Heart right ventricle (tissue), 16 donors: ENCODE data around the gene PLCL2. TPM values are rescaled to one million over a fixed set of nuclear protein-coding genes. Genes with fewer than 3 reads are reported as not detected.

Source experiments
- ATAC-seq, 8 donors: fragments of 200-7000 bp; cut with Tn5 transposase; one replicate each; pipeline ENCODE4 v1.9.1; 2020; ENCODE audit warnings: mild to moderate bottlenecking in 8 of 8, moderate library complexity in 8 of 8, moderate number of reproducible peaks in 1 of 8
- DNase-seq, 2 donors: peaks; one replicate each; pipeline ENCODE4 v3.0.0-alpha.2; 2020
- H3K27ac ChIP-seq, 10 donors: fragments of 200-600 bp; sonication (generic) in 2 of 10; one replicate each; pipeline versions ENCODE4 v1.5.0 to v1.8.0; 2020 to 2022; ENCODE audit warnings: mild to moderate bottlenecking in 3 of 10
- H3K27me3 ChIP-seq, 7 donors: fragments of 200-600 bp; one replicate each; pipeline ENCODE4 v1.8.0; 2021 to 2022; ENCODE audit warnings: mild to moderate bottlenecking in 2 of 7
- H3K36me3 ChIP-seq, 9 donors: fragments of 200-600 bp; sonication (generic) in 1 of 9; one replicate each; pipeline versions ENCODE4 v1.5.0 to v1.8.0; 2020 to 2022; ENCODE audit warnings: mild to moderate bottlenecking in 2 of 9
- H3K4me1 ChIP-seq, 9 donors: fragments of 200-600 bp; sonication (generic) in 1 of 9; one replicate each; pipeline versions ENCODE4 v1.5.0 to v1.8.0; 2020 to 2022; ENCODE audit warnings: mild to moderate bottlenecking in 4 of 9
- H3K4me3 ChIP-seq, 10 donors: fragments of 200-600 bp; sonication (generic) in 2 of 10; one replicate each; pipeline versions ENCODE4 v1.5.0 to v1.8.0; 2020 to 2022; ENCODE audit warnings: mild to moderate bottlenecking in 7 of 10, moderate library complexity in 2 of 10
- H3K9me3 ChIP-seq, 11 donors: fragments of 200-600 bp in 10 of 11; sonication (generic) in 2 of 11; one replicate each; pipeline versions ENCODE4 v1.5.0 to v1.8.0; 2013 to 2022; ENCODE audit warnings: mild to moderate bottlenecking in 2 of 11, control low read depth in 1 of 11, moderate library complexity in 1 of 11
- CTCF ChIP-seq, 9 donors: fragments of 200-600 bp; sonication (generic) in 2 of 9; IDR thresholded peaks; one replicate each; pipeline versions ENCODE4 v1.5.0 to v1.8.0; 2021 to 2022; ENCODE audit warnings: antibody characterized with exemption in 9 of 9, mild to moderate bottlenecking in 5 of 9, moderate library complexity in 1 of 9
- WGBS, 2 donors: extraction: QIAGEN DNeasy Blood & Tissue Kit; methylation state at CpG; one replicate each; pipeline ENCODE4 v1.1.7; 2013; ENCODE audit warnings: inconsistent platforms in 1 of 2; 5-methylcytosine and 5-hydroxymethylcytosine counted together
- intact Hi-C, 10 donors: fragments of 100-400 bp; cut with DNase I; formaldehyde crosslinking; loops; one replicate each; pipeline versions ENCODE4 v1.11.1 to v1.14.2; 2022
- polyA plus RNA-seq, 2 donors: library from polyadenylated mRNA; stranded (reverse); fragments of 200-250 nt; gene quantifications; one replicate each; pipeline ENCODE4 v1.2.3, GENCODE V29; 2013
- total RNA-seq, 10 donors: library from RNA; stranded (reverse); fragmentation: NEBNext Ultra II Directional in 3 of 10; extraction: Animal tissue kit (Norgen Biotek cat#: 25700) in 3 of 10; gene quantifications; one replicate each; pipeline versions ENCODE4 v1.2.1 to v1.2.4, GENCODE V29; 2021 to 2023
- donor health status: Arrhythmogenic right ventricular cardiomyopathy.
- donor health status: ischemic (EF 13 %, LVEDD 7.1; RV severe dilation, severe dysfunction).
- donor health status: healthy with polysubstance abuse.
- donor health status: DM: no; HTN: yes; CAD: no.
- donor health status: DM: no; HTN: no; CAD: no.
- donor health status: ischemic (EF 25% LVEDD 6.9; RV normal size, moderate dysfunction).
- donor health status: ischemic (EF 25% LVEDD 5.7; RV mildly dilated, moderate dysfunction).
- donor health status: healthy.
- donor health status: DM: yes; HTN: yes; CAD: no.
- donor health status: Ischemic cardiomyopathy.
- donor health status: ischemic (EF 35%, LVEDD 5.7; RV mildly dilated, moderate dysfunction).
- donor health status: nonischemic (EF 11% LVEDD 7.7; RV severe dilation, severe dysfunction).
- donor health status: DM: yes; HTN: yes; CAD: no.
- donor health status: PGD.
- donor health status: ischemic (EF 29% LVEDD 5.4; RV normal size, mild dysfunction).
- donor health status: nonischemic (EF 23%, LVEDD 6.1; RV moderate dilation, normal function).

PLCL2 gene
- total and polyA plus RNA-seq, 12 donors, result 8.7 to 79.8 (median 53.0) TPM

GRCh38 chr3:16918683-16919025, 33.9 kb downstream of the PLCL2 start:
- H3K27me3 ChIP-seq, result no peaks in the 10 kb centered on the region
- no peak overlapping the region for H3K4me3 ChIP-seq
- intact Hi-C loops, result no loop called here
- no peaks in the 10 kb centered on the region for H3K36me3 ChIP-seq
- DNase-seq (no peak), ATAC-seq (no peak)
- peaks cover 2 to 73% (median 59%) of the 10 kb centered on the region in 9 donors for H3K4me1 ChIP-seq
- H3K9me3 ChIP-seq, result peaks cover 0 to 2% (median 0%) of the 10 kb centered on the region in 11 donors
- H3K27ac ChIP-seq, result peak overlapping the region in 1 of 10 donors; percentile 79
- TF ChIP-seq CTCF (IDR thresholded peaks at IDR 0.05), result no peak

- DNase-seq (no peak), ATAC-seq (peak in 2 of 8 donors; percentile 37 to 44)
- TF ChIP-seq CTCF (IDR thresholded peaks at IDR 0.05), result no peak
- Histone ChIP-seq H3K27ac (no peak overlapping the region), H3K36me3 (no peaks in the 10 kb centered on the region), H3K27me3 (no peaks in the 10 kb centered on the region), H3K9me3 (peaks cover 0 to 26% (median 0%) of the 10 kb centered on the region in 11 donors), H3K4me1 (peaks cover 0 to 52% (median 34%) of the 10 kb centered on the region in 9 donors), H3K4me3 (no peak overlapping the region)
- WGBS, 2 donors, result 96 to 98% methylated on average over 2 of the region's 2 CpGs
- intact Hi-C loops, result no loop called here
These were observed 38.4 kb downstream of the PLCL2 start for GRCh38 chr3:16923112-16923511.

DNA sequence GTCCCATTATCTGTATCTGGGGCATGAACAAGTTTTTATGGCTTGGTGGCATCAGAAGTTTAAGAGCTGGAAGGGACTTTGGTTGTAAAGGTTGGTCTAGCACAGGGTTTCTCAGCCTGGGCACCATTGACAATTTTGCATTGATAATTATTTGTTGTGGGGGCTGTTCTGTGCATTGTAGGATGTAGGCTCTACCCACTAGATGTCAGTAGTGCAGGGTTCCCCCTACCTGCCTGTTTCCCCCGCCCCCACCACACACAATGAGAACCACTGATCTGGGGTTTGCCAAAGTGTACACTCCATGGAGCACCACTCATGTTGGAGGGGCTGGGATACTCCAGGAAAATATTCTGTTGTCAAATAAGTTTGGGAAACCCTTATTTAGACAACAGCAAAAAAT, 42.7 kb downstream of the PLCL2 start:
- H3K4me3 ChIP-seq, result no peak overlapping the region
- no peak for TF ChIP-seq CTCF (IDR thresholded peaks at IDR 0.05)
- H3K4me1 ChIP-seq, result peaks cover 0 to 52% (median 34%) of the 10 kb centered on the region in 9 donors
- H3K27me3 ChIP-seq, result no peaks in the 10 kb centered on the region
- peaks cover 0 to 31% (median 0%) of the 10 kb centered on the region in 11 donors for H3K9me3 ChIP-seq
- H3K36me3 ChIP-seq, result peaks cover 0 to 7% (median 0%) of the 10 kb centered on the region in 9 donors
- intact Hi-C loops, result no loop called here
- DNase-seq, result no peak
- 93 to 100% methylated on average over 1 of the region's 1 CpG for WGBS, 2 donors
- no peak overlapping the region for H3K27ac ChIP-seq
- no peak for ATAC-seq

DNA sequence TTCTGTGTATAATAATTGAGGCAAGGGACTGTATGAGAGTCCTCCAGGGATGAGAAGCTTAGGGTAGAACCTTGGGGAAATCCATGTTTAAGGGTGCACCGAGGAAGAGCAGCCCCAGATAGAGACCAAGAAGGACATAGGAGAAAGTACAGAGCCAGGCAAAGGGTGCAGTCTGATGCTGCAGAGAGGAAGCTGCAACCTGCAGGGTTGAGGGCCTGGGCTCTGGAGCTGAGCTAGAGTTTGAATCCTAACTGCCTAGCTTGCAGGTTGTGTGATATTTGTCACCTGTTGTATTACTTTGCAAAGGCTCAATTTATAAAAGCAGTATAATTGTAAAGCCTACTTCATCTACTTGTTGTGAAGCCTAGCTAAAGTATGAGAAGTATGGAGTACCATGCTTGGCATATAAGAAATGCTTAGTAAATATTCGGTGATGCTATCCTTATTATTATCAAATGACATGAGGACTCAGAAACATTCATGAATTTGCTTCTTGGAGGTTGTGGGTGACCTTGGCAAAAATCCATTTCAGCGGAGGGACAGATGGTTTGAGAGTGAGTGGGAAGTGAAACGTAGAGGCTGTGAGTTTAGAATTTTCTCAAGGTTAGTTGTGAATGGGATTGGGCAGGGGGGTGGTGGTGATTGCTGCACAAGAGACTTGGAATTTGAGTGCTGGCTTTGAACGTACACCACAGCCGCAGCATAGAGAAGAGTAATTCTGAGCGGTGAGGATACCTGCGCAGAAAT, 43.8 kb downstream of the PLCL2 start:
- peaks cover 0 to 30% (median 0%) of the 10 kb centered on the region in 11 donors for H3K9me3 ChIP-seq
- H3K36me3 ChIP-seq, result peaks cover 0 to 7% (median 0%) of the 10 kb centered on the region in 9 donors
- intact Hi-C loops, result no loop called here
- ATAC-seq (peak in 3 of 8 donors; percentile 15 to 42 (median 33)), DNase-seq (no peak)
- no peaks in the 10 kb centered on the region for H3K27me3 ChIP-seq
- peak overlapping the region in 1 of 10 donors; percentile 3 for H3K27ac ChIP-seq
- no peak overlapping the region for H3K4me3 ChIP-seq
- 39 to 44% methylated on average over 5 to 6 of the region's 8 CpGs for WGBS, 2 donors
- no peak for TF ChIP-seq CTCF (IDR thresholded peaks at IDR 0.05)
- peaks cover 0 to 55% (median 33%) of the 10 kb centered on the region in 9 donors for H3K4me1 ChIP-seq
